ENCODE measurements around the gene ZC3H10.

- TF ChIP-seq CTCF (IDR thresholded peaks at IDR 0.05) (no peak), POLR2A (IDR thresholded peaks at IDR 0.05) (no peak)
Observed at GRCh38 chr12:56078427-56078826, 39.6 kb upstream of the ZC3H10 start.
